ENCODE results near the gene NME3. TPM values are rescaled to one million over a fixed set of nuclear protein-coding genes. Genes with fewer than 3 reads are reported as not detected.
A peak's percentile ranks its signal among the peaks of the same experiment; 100 is the strongest.

Gene NME3
- total and polyA plus RNA-seq, 2 of the 13 experiments (the other 11 are each of a cell fraction or from before 2014, with no cell fraction given) = 10.4 to 15.9 TPM

- peak; percentile 13; the same call in 1 of the 2 replicates for TF ChIP-seq ZNF687 (CRISPR knock-in tag; IDR thresholded peaks at IDR 0.05)
- peak; percentile 34 for TF ChIP-seq POLR2G (IDR thresholded peaks at IDR 0.05; ENCODE audit: low read depth, low read length)
- 0 out of 2 replicates have a peak, but pooled peaks have one; percentile 22 for TF ChIP-seq ZNF253 (CRISPR knock-in tag; IDR thresholded peaks at IDR 0.05; ENCODE audit: borderline replicate concordance)
- 0 out of 4 replicates have a peak, but pooled peaks of 1 of the 2 experiments have one; percentile 35 for TF ChIP-seq POLR2A (IDR thresholded peaks at IDR 0.05; ENCODE audit: insufficient read depth in 1 of 2, low read depth in 2 of 2, low read length in 2 of 2)
- TF ChIP-seq RBFOX2 (IDR thresholded peaks at IDR 0.05; ENCODE audit: low read depth, low read length) = peak; percentile 76
- peak; percentile 71 for TF ChIP-seq ZBTB38 (CRISPR knock-in tag; IDR thresholded peaks at IDR 0.05)
- no peak for TF ChIP-seq HBP1 (CRISPR knock-in tag; IDR thresholded peaks at IDR 0.05; ENCODE audit: low read depth)
- peak; percentile 88 for TF ChIP-seq RBM22 (optimal IDR thresholded peaks at IDR 0.05; ENCODE audit: low read length)
Measured at GRCh38 chr16:1770328-1771187, 785 bp downstream of the NME3 start (continued).

All from HepG2 (cell line).